ENCODE data around the gene TMEM253.

TMEM253 gene

GRCh38 chr14:21078287-21078686, 22.6 kb upstream of the TMEM253 start:
- H3K27ac ChIP-seq = no peak overlapping the region
- TF ChIP-seq Cebpa-rat (IDR thresholded peaks at IDR 0.05) = no peak
- no peak overlapping the region for H3K4me2 ChIP-seq
- H3K27me3 ChIP-seq = no peaks in the 10 kb centered on the region
- H3K9me3 ChIP-seq = no peaks in the 10 kb centered on the region
- peaks cover 76% of the 10 kb centered on the region for H3K36me3 ChIP-seq
- no peak overlapping the region for H3K9ac ChIP-seq
- no peaks in the 10 kb centered on the region for H4K20me1 ChIP-seq
- H3K4me3 ChIP-seq = no peak overlapping the region
- peaks cover 25% of the 10 kb centered on the region for H3K4me1 ChIP-seq

- Histone ChIP-seq H3K27ac (no peak overlapping the region), H3K9ac (no peak overlapping the region), H3K9me3 (no peaks in the 10 kb centered on the region), H3K4me2 (no peak overlapping the region), H4K20me1 (no peaks in the 10 kb centered on the region), H3K4me1 (peaks cover 20% of the 10 kb centered on the region), H3K27me3 (no peaks in the 10 kb centered on the region), H3K36me3 (peaks cover 78% of the 10 kb centered on the region), H3K4me3 (no peak overlapping the region)
- no peak for TF ChIP-seq Cebpa-rat (IDR thresholded peaks at IDR 0.05)
These were observed 22.1 kb upstream of the TMEM253 start for GRCh38 chr14:21078726-21079125.

GRCh38 chr14:21081521-21082142, 19.2 kb upstream of the TMEM253 start:
- no peak for TF ChIP-seq Cebpa-rat (IDR thresholded peaks at IDR 0.05)
- Histone ChIP-seq H3K27me3 (no peaks in the 10 kb centered on the region), H3K9me3 (no peaks in the 10 kb centered on the region)

GRCh38 chr14:21083565-21084325, 17.1 kb upstream of the TMEM253 start:
- Histone ChIP-seq H3K9me3 (no peaks in the 10 kb centered on the region), H3K27me3 (no peaks in the 10 kb centered on the region), H3K4me3 (no peak overlapping the region), H3K9ac (no peak overlapping the region), H4K20me1 (peaks cover 18% of the 10 kb centered on the region), H3K27ac (no peak overlapping the region), H3K4me2 (no peak overlapping the region), H3K4me1 (peaks cover 38% of the 10 kb centered on the region), H3K36me3 (peaks cover 83% of the 10 kb centered on the region)
- no peak for TF ChIP-seq Cebpa-rat (IDR thresholded peaks at IDR 0.05)

More at GRCh38 chr14:21081521-21082142, 19.2 kb upstream of the TMEM253 start:
- Histone ChIP-seq H3K4me2 (no peak overlapping the region), H3K27ac (no peak overlapping the region), H3K4me3 (no peak overlapping the region), H3K4me1 (peaks cover 18% of the 10 kb centered on the region), H3K9ac (no peak overlapping the region), H4K20me1 (peaks cover under 1% of the 10 kb centered on the region; the same call in 1 of the 2 replicates), H3K36me3 (peaks cover 80% of the 10 kb centered on the region)

- Histone ChIP-seq H3K4me1 (peaks cover 31% of the 10 kb centered on the region), H3K27me3 (no peaks in the 10 kb centered on the region), H3K9me3 (no peaks in the 10 kb centered on the region), H3K9ac (no peak overlapping the region), H4K20me1 (peaks cover 24% of the 10 kb centered on the region), H3K36me3 (peaks cover 83% of the 10 kb centered on the region), H3K27ac (no peak overlapping the region), H3K4me3 (no peak overlapping the region), H3K4me2 (no peak overlapping the region)
- TF ChIP-seq Cebpa-rat (IDR thresholded peaks at IDR 0.05) = no peak
These were observed 16.5 kb upstream of the TMEM253 start for GRCh38 chr14:21084396-21084795.

GRCh38 chr14:21084998-21085853, 15.6 kb upstream of the TMEM253 start:
- Histone ChIP-seq H4K20me1 (peaks cover 33% of the 10 kb centered on the region), H3K4me3 (no peak overlapping the region), H3K27me3 (no peaks in the 10 kb centered on the region), H3K4me2 (no peak overlapping the region), H3K36me3 (peaks cover 83% of the 10 kb centered on the region), H3K27ac (no peak overlapping the region; the same call in 1 of the 2 replicates), H3K9me3 (no peaks in the 10 kb centered on the region), H3K9ac (no peak overlapping the region), H3K4me1 (peaks cover 33% of the 10 kb centered on the region)
- TF ChIP-seq Cebpa-rat (IDR thresholded peaks at IDR 0.05) = no peak

GRCh38 chr14:21086908-21087293, 14.0 kb upstream of the TMEM253 start:
- no peak overlapping the region for H3K27ac ChIP-seq
- no peaks in the 10 kb centered on the region for H3K27me3 ChIP-seq
- H3K4me2 ChIP-seq = peak overlapping the region; percentile 50
- TF ChIP-seq Cebpa-rat (IDR thresholded peaks at IDR 0.05) = no peak
- H3K9me3 ChIP-seq = no peaks in the 10 kb centered on the region
- H4K20me1 ChIP-seq = peaks cover 49% of the 10 kb centered on the region
- no peak overlapping the region for H3K4me3 ChIP-seq
- H3K9ac ChIP-seq = no peak overlapping the region
- peaks cover 85% of the 10 kb centered on the region for H3K36me3 ChIP-seq
- peaks cover 44% of the 10 kb centered on the region for H3K4me1 ChIP-seq

- Histone ChIP-seq H3K36me3 (peaks cover 83% of the 10 kb centered on the region), H3K4me3 (no peak overlapping the region), H4K20me1 (peaks cover 53% of the 10 kb centered on the region), H3K9me3 (no peaks in the 10 kb centered on the region), H3K27me3 (no peaks in the 10 kb centered on the region), H3K4me2 (peak overlapping the region; percentile 50), H3K4me1 (peaks cover 50% of the 10 kb centered on the region), H3K9ac (no peak overlapping the region), H3K27ac (no peak overlapping the region)
- TF ChIP-seq Cebpa-rat (IDR thresholded peaks at IDR 0.05) = no peak
These were observed 13.4 kb upstream of the TMEM253 start for GRCh38 chr14:21087294-21088091.

GRCh38 chr14:21088687-21089086, 12.2 kb upstream of the TMEM253 start:
- no peak for TF ChIP-seq Cebpa-rat (IDR thresholded peaks at IDR 0.05)
- Histone ChIP-seq H3K4me2 (peak overlapping the region; percentile 50; the same call in 1 of the 2 replicates), H3K27me3 (no peaks in the 10 kb centered on the region), H3K4me1 (peaks cover 62% of the 10 kb centered on the region), H3K9ac (no peak overlapping the region), H4K20me1 (peaks cover 64% of the 10 kb centered on the region), H3K27ac (no peak overlapping the region), H3K36me3 (peaks cover 84% of the 10 kb centered on the region), H3K9me3 (no peaks in the 10 kb centered on the region), H3K4me3 (no peak overlapping the region)
